ENCODE measurements around the gene ABR. TPM values are rescaled to one million over a fixed set of nuclear protein-coding genes. Genes with fewer than 3 reads are reported as not detected.

The ABR gene
- total RNA-seq, 5 donors from 2014 or later (not counting 1 experiment from before 2014, with no cell fraction given) = 89.4 to 165 (median 125) TPM

GRCh38 chr17:954431-955164 is 225.2 kb downstream of the ABR start:
- 70% methylated on average over 12 of the region's 23 CpGs for WGBS (ENCODE audit: insufficient coverage)
- H3K4me3 Mint-ChIP-seq = no peak overlapping the region

GRCh38 chr17:953767-954166 is 226.0 kb downstream of the ABR start:
- no peak overlapping the region for H3K4me3 ChIP-seq (ENCODE audit: control insufficient read depth in 1 of 2, extremely low read depth in 1 of 2, low read length in 1 of 2)
- WGBS (ENCODE audit: insufficient coverage) = 91% methylated on average over 16 of the region's 16 CpGs
- peaks cover 0 to 7% of the 10 kb centered on the region in 2 experiments for H3K4me1 ChIP-seq (ENCODE audit: control insufficient read depth in 1 of 2, extremely low read depth in 1 of 2, insufficient read depth in 2 of 2, low read length in 2 of 2)
- ATAC-seq (replicated peaks in 1 of 4) (no peak), DNase-seq (no peak)
- H3K27me3 Mint-ChIP-seq = peaks cover 17 to 18% of the 10 kb centered on the region in 2 donors
- CTCF ChIA-PET = no interaction called here
- H3K36me3 Mint-ChIP-seq = no peaks in the 10 kb centered on the region
- H3K27ac Mint-ChIP-seq = no peak overlapping the region
- POLR2A ChIA-PET = no interaction called here
- no peak overlapping the region for H3K27ac ChIP-seq (ENCODE audit: low read length)
- H3K4me3 Mint-ChIP-seq = no peak overlapping the region
- no peaks in the 10 kb centered on the region for H3K9me3 Mint-ChIP-seq
- no peaks in the 10 kb centered on the region for H3K4me1 Mint-ChIP-seq
- no peaks in the 10 kb centered on the region for H3K9me3 ChIP-seq
- H3K27me3 ChIP-seq (replicated peaks in 1 of 2; ENCODE audit: control insufficient read depth in 2 of 2, extremely low read depth in 1 of 2, insufficient read depth in 2 of 2, low read length in 1 of 2) = peaks cover 2 to 31% of the 10 kb centered on the region in 2 experiments
- H3K36me3 ChIP-seq (ENCODE audit: control insufficient read depth in 2 of 2, extremely low read depth in 1 of 2, insufficient read depth in 1 of 2, low read length in 1 of 2) = no peaks in the 10 kb centered on the region

More at GRCh38 chr17:954431-955164, 225.2 kb downstream of the ABR start:
- Mint-ChIP-seq H3K27ac (no peak overlapping the region), H3K4me1 (no peaks in the 10 kb centered on the region), H3K36me3 (no peaks in the 10 kb centered on the region), H3K9me3 (no peaks in the 10 kb centered on the region), H3K27me3 (peaks cover 18% of the 10 kb centered on the region in 2 donors)
- ATAC-seq (replicated peaks in 1 of 4) = no peak
- CTCF ChIA-PET = no interaction called here
- H3K4me1 ChIP-seq (ENCODE audit: control insufficient read depth in 1 of 2, extremely low read depth in 1 of 2, insufficient read depth in 2 of 2, low read length in 2 of 2) = peaks cover 0 to 7% of the 10 kb centered on the region in 2 experiments
- H3K9me3 ChIP-seq = no peaks in the 10 kb centered on the region
- no peaks in the 10 kb centered on the region for H3K36me3 ChIP-seq (ENCODE audit: control insufficient read depth in 2 of 2, extremely low read depth in 1 of 2, insufficient read depth in 1 of 2, low read length in 1 of 2)
- DNase-seq = no peak
- no peak overlapping the region for H3K27ac ChIP-seq (ENCODE audit: low read length)
- peaks cover 2 to 33% of the 10 kb centered on the region in 2 experiments for H3K27me3 ChIP-seq (replicated peaks in 1 of 2; ENCODE audit: control insufficient read depth in 2 of 2, extremely low read depth in 1 of 2, insufficient read depth in 2 of 2, low read length in 1 of 2)
- no peak overlapping the region for H3K4me3 ChIP-seq (ENCODE audit: control insufficient read depth in 1 of 2, extremely low read depth in 1 of 2, low read length in 1 of 2)
- POLR2A ChIA-PET = no interaction called here

Other genes with a start within 250 kb of the ABR start
- 1 to 10 TPM in 2 of 5 donors, under 1 TPM in 3; 0.56 to 1.3 (median 0.96) TPM for gene NXN, start 200.2 kb downstream of the ABR start, total RNA-seq
- gene TIMM22, start 182.9 kb downstream of the ABR start, total RNA-seq = 10 to 100 TPM in 4 of 5 donors, 1 to 10 TPM in 1; 8.9 to 13.2 (median 11.4) TPM
- not detected for gene BHLHA9, start 90.5 kb upstream of the ABR start, total RNA-seq
- gene TRARG1, start 99.7 kb upstream of the ABR start, total RNA-seq = not detected
- gene YWHAE, start 220.2 kb upstream of the ABR start, total RNA-seq = 100 to 1,000 TPM; 119 to 129 (median 126) TPM